Hematopoietic multipotent progenitor cell treated with erythropoietin and hydrocortisone succinate and interleukin-3 and kit ligand, for 8 days (in vitro differentiated cells): ENCODE measurements around the gene MAPK6.

Experiments used
- DNase-seq: peaks from one replicate; pipeline ENCODE4 v3.0.0-alpha.2; 2015

The MAPK6 gene

GRCh38 chr15:52107238-52107637, 88.2 kb downstream of the MAPK6 start:
- no peak for DNase-seq

GRCh38 chr15:52109559-52110451, 90.8 kb downstream of the MAPK6 start:
- no peak for DNase-seq

DNA sequence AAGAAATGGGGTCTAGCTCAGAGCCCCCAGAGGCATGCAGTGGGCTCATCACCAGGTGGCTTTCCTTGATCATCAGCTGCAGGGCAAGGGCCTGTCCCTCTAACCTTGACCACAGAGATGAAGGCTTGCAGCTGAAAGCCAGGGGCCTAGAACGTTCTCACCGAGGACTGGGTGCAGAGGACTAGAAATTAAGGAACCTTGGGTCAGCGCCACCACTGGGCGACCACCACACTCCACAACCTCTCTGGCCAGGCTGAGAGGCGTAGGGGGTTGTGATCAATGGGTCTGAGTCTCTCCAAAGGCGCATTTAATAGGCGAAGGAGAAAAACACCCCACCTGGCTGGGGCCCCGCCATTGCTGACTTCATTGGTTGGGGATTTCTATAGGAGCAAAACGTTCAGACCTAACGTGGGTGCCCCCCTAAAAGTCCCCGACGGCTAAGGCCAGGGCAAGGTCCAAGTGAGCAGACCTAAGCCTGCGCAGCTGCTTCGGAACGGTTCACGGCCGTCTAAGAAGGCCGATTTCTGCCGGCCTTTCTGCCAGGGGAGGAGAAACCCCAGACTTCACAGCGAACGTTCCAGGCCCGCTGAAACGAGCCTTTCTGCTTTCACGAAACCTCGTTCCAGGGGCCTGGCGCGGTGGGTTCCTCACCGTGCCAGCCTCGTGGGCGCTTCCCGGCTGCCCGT, 92.6 kb downstream of the MAPK6 start:
- no peak for DNase-seq

GRCh38 chr15:52112203-52112750, 93.3 kb downstream of the MAPK6 start:
- DNase-seq, result peak; percentile 6

DNA sequence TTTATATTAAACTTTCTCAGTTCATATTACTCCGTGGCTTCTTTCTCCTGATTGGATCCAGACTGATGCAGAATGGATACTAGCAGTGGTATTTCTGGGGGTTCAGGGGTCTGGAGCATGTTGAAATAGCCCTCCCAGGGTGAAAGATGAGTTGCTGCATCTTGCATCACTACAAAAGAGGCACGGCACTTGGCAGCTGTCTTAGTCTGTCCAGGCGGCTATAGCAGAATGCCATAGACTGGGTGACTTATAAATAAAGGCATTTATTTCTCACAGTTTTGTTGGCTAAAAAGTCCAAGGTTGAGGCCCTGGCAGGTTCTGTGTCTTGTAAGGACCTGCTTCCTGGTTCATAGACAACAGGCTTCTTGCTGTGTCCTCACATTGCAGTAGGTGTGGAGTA, 94.2 kb downstream of the MAPK6 start:
- DNase-seq, result no peak

- no peak for DNase-seq
Observed at GRCh38 chr15:52113708-52114107, 94.7 kb downstream of the MAPK6 start.

- no peak for DNase-seq
Observed at GRCh38 chr15:52114261-52115055, 95.4 kb downstream of the MAPK6 start.

GRCh38 chr15:52115598-52116427, 96.8 kb downstream of the MAPK6 start:
- DNase-seq, result no peak
